ENCODE results near the gene DEAF1. TPM values are rescaled to one million over a fixed set of nuclear protein-coding genes. Genes with fewer than 3 reads are reported as not detected.
A peak's percentile ranks its signal among the peaks of the same experiment; 100 is the strongest.

DEAF1 gene
- total and polyA plus RNA-seq, 9 of the 15 experiments (the other 6 are each of a cell fraction or from before 2014, with no cell fraction given), result 2.0 to 69.1 (median 26.8) TPM

- no peak overlapping the region for H3K4me2 ChIP-seq (ENCODE audit: insufficient read depth, low read length)
- TF ChIP-seq NR2F6 (CRISPR knock-in tag; IDR thresholded peaks at IDR 0.05), result no peak
- 0 out of 2 replicates have a peak, but pooled peaks have one; percentile 31 for TF ChIP-seq ZBTB7A (IDR thresholded peaks at IDR 0.05; ENCODE audit: borderline replicate concordance, control insufficient read depth, low read depth, low read length)
- H3K27ac ChIP-seq (ENCODE audit: extremely low read depth, low read depth, low read length), result no peak overlapping the region
- FAIRE-seq (no peak), DNase-seq (ENCODE audit: extremely low read depth in 1 of 4, low spot score in 3 of 4) (no peak), ATAC-seq (no peak)
- ChIA-PET CTCF (ENCODE audit: low intra/inter-chr PET ratio) (no interaction called here), POLR2A (interaction anchor here (0.6 kb wide), 2 partner anchors 8 to 43 kb away, joined by 3 to 5 read pairs; no protein-coding TSS in a partner anchor)
- H3K79me2 ChIP-seq (ENCODE audit: control insufficient read depth, insufficient read depth, low read length), result peaks cover 13% of the 10 kb centered on the region
- intact Hi-C loops (cut with micrococcal nuclease), result no loop called here
- H3K9ac ChIP-seq (ENCODE audit: insufficient read depth in 1 of 2, low read depth in 2 of 2, low read length in 2 of 2), result peak overlapping the region in 1 of 2 experiments; percentile 48; a peak in 2 of 4 replicates
- no peak overlapping the region for H3K4me3 ChIP-seq
- BruUV-seq (replicated peaks), result no TSS peak
- H3K36me3 ChIP-seq (ENCODE audit: control insufficient read depth, insufficient read depth, low read length), result peaks cover 9% of the 10 kb centered on the region; the same call in 2 of the 3 replicates
- no peaks in the 10 kb centered on the region for H3K27me3 ChIP-seq (ENCODE audit: control insufficient read depth in 2 of 2, insufficient read depth in 2 of 2, low read length in 2 of 2)
- no peaks in the 10 kb centered on the region for H3K9me1 ChIP-seq (ENCODE audit: control insufficient read depth, insufficient read depth, low read length)
- H3K9me3 ChIP-seq (replicated peaks; ENCODE audit: control insufficient read depth, insufficient read depth, low read depth, low read length), result no peaks in the 10 kb centered on the region
- H2AFZ ChIP-seq (ENCODE audit: low read depth, low read length), result no peak overlapping the region
- WGBS (ENCODE audit: insufficient coverage, low coverage, missing lambda C conversion rate), result 80% methylated on average over 22 of the region's 22 CpGs
- H4K20me1 ChIP-seq (replicated peaks; ENCODE audit: control insufficient read depth, insufficient read depth, low read length), result no peaks in the 10 kb centered on the region
- H3K4me1 ChIP-seq (replicated peaks in 1 of 2; ENCODE audit: control insufficient read depth in 2 of 2, insufficient read depth in 2 of 2, low read length in 2 of 2), result peaks cover 17 to 56% of the 10 kb centered on the region in 2 experiments
- in situ Hi-C loops (cut with MboI), result no loop called here
Measured at GRCh38 chr11:701741-702461, 6.9 kb upstream of the DEAF1 start.

DNA sequence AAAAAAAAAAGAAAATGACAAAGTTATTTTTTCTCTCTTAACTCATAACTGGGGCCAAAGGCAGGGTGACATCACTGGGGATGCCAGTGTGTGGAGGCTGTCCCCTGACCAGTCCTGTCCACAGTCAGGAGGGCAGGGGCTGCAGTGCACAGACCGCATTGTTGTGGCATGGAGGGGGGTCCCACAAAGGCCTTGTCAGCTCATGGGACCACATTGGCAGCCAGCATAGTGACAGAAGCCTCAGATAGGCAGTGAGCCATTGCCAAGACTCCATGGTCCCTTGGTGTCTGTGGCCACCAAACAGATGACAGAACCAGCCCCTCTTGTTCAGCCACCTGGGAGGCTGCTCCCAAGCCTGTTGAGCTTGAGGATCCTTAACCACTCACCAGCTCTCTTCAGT, 4.7 kb upstream of the DEAF1 start:
- Histone ChIP-seq H3K36me3 (ENCODE audit: control insufficient read depth, insufficient read depth, low read length) (peaks cover 9% of the 10 kb centered on the region; the same call in 2 of the 3 replicates), H3K79me2 (ENCODE audit: control insufficient read depth, insufficient read depth, low read length) (peaks cover 25% of the 10 kb centered on the region), H3K27ac (ENCODE audit: extremely low read depth, low read depth, low read length) (no peak overlapping the region), H4K20me1 (replicated peaks; ENCODE audit: control insufficient read depth, insufficient read depth, low read length) (no peaks in the 10 kb centered on the region), H3K9ac (ENCODE audit: insufficient read depth in 1 of 2, low read depth in 2 of 2, low read length in 2 of 2) (peak overlapping the region in 1 of 2 experiments; percentile 36; a peak in 2 of 4 replicates), H3K27me3 (ENCODE audit: control insufficient read depth in 2 of 2, insufficient read depth in 2 of 2, low read length in 2 of 2) (no peaks in the 10 kb centered on the region), H3K4me1 (replicated peaks in 1 of 2; ENCODE audit: control insufficient read depth in 2 of 2, insufficient read depth in 2 of 2, low read length in 2 of 2) (peaks cover 14 to 49% of the 10 kb centered on the region in 2 experiments; a peak in 4 of 5 replicates), H3K4me3 (no peak overlapping the region), H2AFZ (ENCODE audit: low read depth, low read length) (no peak overlapping the region), H3K9me3 (replicated peaks; ENCODE audit: control insufficient read depth, insufficient read depth, low read depth, low read length) (no peaks in the 10 kb centered on the region), H3K4me2 (ENCODE audit: insufficient read depth, low read length) (no peak overlapping the region), H3K9me1 (ENCODE audit: control insufficient read depth, insufficient read depth, low read length) (no peaks in the 10 kb centered on the region)
- in situ Hi-C loops (cut with MboI), result no loop called here
- no TSS peak for BruUV-seq (replicated peaks)
- TF ChIP-seq HEY1 (CRISPR knock-in tag; IDR thresholded peaks at IDR 0.05; ENCODE audit: borderline replicate concordance) (no peak), LCOR (CRISPR knock-in tag; IDR thresholded peaks at IDR 0.05) (no peak), ZNF347 (CRISPR knock-in tag; IDR thresholded peaks at IDR 0.05; ENCODE audit: low read depth) (no peak), RBM15 (IDR thresholded peaks at IDR 0.05; ENCODE audit: insufficient read depth, low read length) (no peak), RBM14 (IDR thresholded peaks at IDR 0.05; ENCODE audit: borderline replicate concordance, insufficient read depth, low read depth, low read length) (no peak), CHCHD3 (CRISPR knock-in tag; IDR thresholded peaks at IDR 0.05) (no peak), HES1 (IDR thresholded peaks at IDR 0.05; ENCODE audit: low read depth) (no peak), GATAD2A (IDR thresholded peaks at IDR 0.05) (no peak), CXXC5 (CRISPR knock-in tag; IDR thresholded peaks at IDR 0.05) (no peak), CCNT2 (IDR thresholded peaks at IDR 0.05; ENCODE audit: borderline replicate concordance, extremely low read depth, insufficient read length, low read depth, low read length) (no peak)
- FAIRE-seq (no peak), DNase-seq (ENCODE audit: extremely low read depth in 1 of 4, low spot score in 3 of 4) (no peak), ATAC-seq (no peak)
- 92% methylated on average over 1 of the region's 1 CpG for WGBS (ENCODE audit: insufficient coverage, low coverage, missing lambda C conversion rate)
- intact Hi-C loops (cut with micrococcal nuclease), result loop anchor here (10.0 kb wide), 1 partner anchor 145 kb away; no protein-coding TSS in a partner anchor
- POLR2A ChIA-PET, result no interaction called here
- CTCF ChIA-PET (ENCODE audit: low intra/inter-chr PET ratio), result interaction anchor here (0.5 kb wide), 1 partner anchor 131 kb away, joined by 4 read pairs; no protein-coding TSS in a partner anchor
